Measurements from ENCODE around the gene DDX18. TPM values are rescaled to one million over a fixed set of nuclear protein-coding genes. Genes with fewer than 3 reads are reported as not detected.

The DDX18 gene
- total RNA-seq: 10 to 100 TPM; 63.6 to 70.4 TPM
- polyA plus RNA-seq (2013, experiment 1 of 2): 51.9 TPM
- polyA plus RNA-seq (2013, experiment 2 of 2): 54.8 TPM
- long read RNA-seq, experiment 1, transcript DDX18-201 (14 exons, 3,796 nt): major isoform, 9 of 30 reads
- long read RNA-seq, experiment 1, partial matches to known transcripts: 17 of 30 reads
- long read RNA-seq, experiment 1, other reads (novel, unspliced or antisense): 4 of 30 reads
- long read RNA-seq, experiment 2, transcript DDX18-201 (14 exons, 3,796 nt): major isoform, 119 of 147 reads
- long read RNA-seq, experiment 2, partial matches to known transcripts: 16 of 147 reads
- long read RNA-seq, experiment 2, other reads (novel, unspliced or antisense): 12 of 147 reads
- long read RNA-seq, experiment 3, transcript DDX18-201 (14 exons, 3,796 nt): major isoform, 71 of 99 reads
- long read RNA-seq, experiment 3, partial matches to known transcripts: 16 of 99 reads
- long read RNA-seq, experiment 3, other reads (novel, unspliced or antisense): 12 of 99 reads
- long read RNA-seq, experiment 4, transcript DDX18-201 (14 exons, 3,796 nt): major isoform, 43 of 66 reads
- long read RNA-seq, experiment 4, partial matches to known transcripts: 20 of 66 reads
- long read RNA-seq, experiment 4, other reads (novel, unspliced or antisense): 3 of 66 reads

DNA sequence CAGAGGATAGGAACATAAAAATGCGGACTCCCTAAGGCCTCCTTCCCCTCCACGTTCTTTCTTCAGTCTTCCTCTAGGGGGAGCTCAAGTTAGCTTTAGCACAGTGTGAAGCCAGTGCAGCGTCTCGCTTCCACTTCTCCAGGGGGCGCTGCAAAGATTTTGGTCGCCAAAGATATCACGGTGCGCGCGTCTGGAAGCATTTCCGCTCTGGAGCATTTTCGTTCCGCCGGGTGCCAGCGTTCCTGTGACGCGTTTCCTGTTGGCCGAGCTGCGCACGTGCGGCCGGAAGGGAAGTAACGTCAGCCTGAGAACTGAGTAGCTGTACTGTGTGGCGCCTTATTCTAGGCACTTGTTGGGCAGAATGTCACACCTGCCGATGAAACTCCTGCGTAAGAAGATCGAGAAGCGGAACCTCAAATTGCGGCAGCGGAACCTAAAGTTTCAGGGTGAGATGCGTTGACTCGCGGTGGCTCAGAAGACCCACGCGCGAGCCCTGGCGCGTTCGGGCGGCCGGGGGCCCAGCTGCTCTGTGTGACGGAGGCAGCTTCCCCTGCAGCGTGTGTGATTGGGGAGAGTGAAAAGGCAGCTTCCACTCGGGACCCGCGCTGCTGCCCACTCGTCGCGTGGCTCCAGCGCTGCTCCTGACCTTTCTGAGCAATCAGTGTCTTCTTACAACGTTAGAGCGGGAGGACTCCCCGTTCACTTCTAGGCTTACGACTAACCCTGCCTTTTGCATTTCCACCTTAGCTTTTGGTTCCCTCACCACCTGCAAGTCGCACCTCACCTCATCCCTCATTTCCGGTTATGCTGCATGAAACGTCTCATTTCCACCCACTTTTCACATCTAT lies at the start of gene DDX18:
DDX18 (plus strand) TSS at position 275 of the 848 bp plus-strand sequence; CDS start at position 362, 87 bp downstream.
- Mint-ChIP-seq H3K4me1 (peaks cover 19% of the 10 kb centered on the region), H3K27me3 (ENCODE audit: insufficient read depth) (no peaks in the 10 kb centered on the region), H3K4me3 (peak within 1 kb of the TSS; percentile 83), H3K36me3 (ENCODE audit: low read depth) (peaks cover 22% of the 10 kb centered on the region), H3K9me3 (peaks cover 5% of the 10 kb centered on the region), H3K27ac (peak within 1 kb of the TSS; percentile 93)
- Histone ChIP-seq H3K4me1 (ENCODE audit: control insufficient read depth, insufficient read depth, low read length) (peaks cover 3% of the 10 kb centered on the region), H3K27me3 (ENCODE audit: control insufficient read depth, insufficient read depth, low read length, poor library complexity, severe bottlenecking) (no peaks in the 10 kb centered on the region), H3K4me3 (ENCODE audit: low read length) (peak within 1 kb of the TSS; percentile 89), H3K36me3 (ENCODE audit: control insufficient read depth, insufficient read depth, low read length) (peaks cover 31% of the 10 kb centered on the region), H3K9ac (ENCODE audit: extremely low read depth, low read length, poor library complexity, severe bottlenecking) (peak within 1 kb of the TSS; percentile 82), H3K9me3 (ENCODE audit: control insufficient read depth, low read length) (no peaks in the 10 kb centered on the region), H3K27ac (ENCODE audit: low read depth, low read length) (peak within 1 kb of the TSS; percentile 3)
- DNase-seq: peak; percentile 99
- WGBS, 2 experiments (ENCODE audit: insufficient coverage in 1 of 2, insufficient read length in 1 of 2): 0 to 1% methylated on average over 11 to 57 of the region's 57 CpGs
- TF ChIP-seq, protein P1, sequence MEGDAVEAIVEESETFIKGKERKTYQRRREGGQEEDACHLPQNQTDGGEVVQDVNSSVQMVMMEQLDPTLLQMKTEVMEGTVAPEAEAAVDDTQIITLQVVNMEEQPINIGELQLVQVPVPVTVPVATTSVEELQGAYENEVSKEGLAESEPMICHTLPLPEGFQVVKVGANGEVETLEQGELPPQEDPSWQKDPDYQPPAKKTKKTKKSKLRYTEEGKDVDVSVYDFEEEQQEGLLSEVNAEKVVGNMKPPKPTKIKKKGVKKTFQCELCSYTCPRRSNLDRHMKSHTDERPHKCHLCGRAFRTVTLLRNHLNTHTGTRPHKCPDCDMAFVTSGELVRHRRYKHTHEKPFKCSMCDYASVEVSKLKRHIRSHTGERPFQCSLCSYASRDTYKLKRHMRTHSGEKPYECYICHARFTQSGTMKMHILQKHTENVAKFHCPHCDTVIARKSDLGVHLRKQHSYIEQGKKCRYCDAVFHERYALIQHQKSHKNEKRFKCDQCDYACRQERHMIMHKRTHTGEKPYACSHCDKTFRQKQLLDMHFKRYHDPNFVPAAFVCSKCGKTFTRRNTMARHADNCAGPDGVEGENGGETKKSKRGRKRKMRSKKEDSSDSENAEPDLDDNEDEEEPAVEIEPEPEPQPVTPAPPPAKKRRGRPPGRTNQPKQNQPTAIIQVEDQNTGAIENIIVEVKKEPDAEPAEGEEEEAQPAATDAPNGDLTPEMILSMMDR (conservative IDR thresholded peaks at IDR 0.05): peak; percentile 100

DNA sequence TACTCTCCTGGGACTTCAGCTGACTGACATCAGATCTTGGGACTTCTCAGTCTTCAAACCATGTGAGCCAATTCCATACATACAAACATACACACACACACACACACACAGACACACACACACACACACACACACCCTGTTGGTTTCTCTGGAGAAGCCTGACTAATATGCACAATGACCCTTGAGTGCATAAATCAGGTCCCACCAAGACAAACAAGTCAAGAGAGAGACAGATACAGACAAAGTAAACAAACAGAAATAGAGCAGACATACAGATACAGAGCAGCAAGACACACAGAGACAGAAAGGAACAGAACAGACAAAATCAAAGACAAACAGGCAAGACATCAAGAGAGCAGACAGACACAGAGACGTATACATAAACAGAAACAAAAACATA lies 43.8 kb upstream of the DDX18 start:
- WGBS, 2 experiments (ENCODE audit: insufficient coverage in 1 of 2, insufficient read length in 1 of 2): 88% methylated on average over 1 of the region's 1 CpG; no CpG with 5 or more reads in 1 of the 2 experiments
- H3K4me1 Mint-ChIP-seq: peaks cover 5% of the 10 kb centered on the region
- no peak overlapping the region for H3K4me3 Mint-ChIP-seq
- Histone ChIP-seq H3K36me3 (ENCODE audit: control insufficient read depth, insufficient read depth, low read length) (no peaks in the 10 kb centered on the region), H3K27ac (ENCODE audit: low read depth, low read length) (no peak overlapping the region), H3K9me3 (ENCODE audit: control insufficient read depth, low read length) (no peaks in the 10 kb centered on the region), H3K4me1 (ENCODE audit: control insufficient read depth, insufficient read depth, low read length) (peaks cover 6% of the 10 kb centered on the region), H3K9ac (ENCODE audit: extremely low read depth, low read length, poor library complexity, severe bottlenecking) (no peak overlapping the region), H3K27me3 (ENCODE audit: control insufficient read depth, insufficient read depth, low read length, poor library complexity, severe bottlenecking) (no peaks in the 10 kb centered on the region), H3K4me3 (ENCODE audit: low read length) (no peak overlapping the region)
- TF ChIP-seq, protein P1 (conservative IDR thresholded peaks at IDR 0.05): no peak
- peaks cover 2% of the 10 kb centered on the region for H3K27me3 Mint-ChIP-seq (ENCODE audit: insufficient read depth)
- peaks cover 1% of the 10 kb centered on the region for H3K9me3 Mint-ChIP-seq
- DNase-seq: no peak
- no peak overlapping the region for H3K27ac Mint-ChIP-seq
- no peaks in the 10 kb centered on the region for H3K36me3 Mint-ChIP-seq (ENCODE audit: low read depth)

DNA sequence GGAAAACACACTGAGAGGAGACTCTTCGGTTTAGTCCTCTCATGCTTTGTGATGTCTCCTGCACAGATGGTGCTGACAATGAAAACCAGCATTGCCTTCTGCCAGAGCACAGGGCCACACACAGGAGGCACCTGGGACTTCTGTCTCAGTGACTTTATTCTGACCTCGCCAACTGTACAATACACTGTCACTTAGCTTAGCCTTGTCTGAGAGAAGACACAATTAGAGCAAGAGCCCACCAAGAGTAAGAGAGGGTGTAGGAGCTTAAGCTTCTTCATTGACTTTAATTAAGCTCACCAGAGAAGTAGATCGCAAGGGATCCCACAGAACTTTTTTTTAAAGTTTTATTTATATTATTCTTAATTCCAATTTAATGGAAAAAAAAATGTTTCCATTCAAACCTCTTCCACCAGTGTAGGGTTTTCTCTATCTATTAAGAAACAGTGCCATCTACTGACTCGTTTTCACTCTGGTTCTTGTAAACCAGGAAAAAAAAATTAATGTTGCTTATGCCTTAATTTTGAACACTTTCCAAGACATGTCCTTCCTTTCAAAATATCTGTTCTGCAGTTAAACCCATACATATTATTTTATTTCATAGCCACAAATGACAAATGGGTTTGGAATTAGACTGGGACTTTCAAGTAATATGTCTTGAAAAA lies 42.4 kb upstream of the DDX18 start:
- TF ChIP-seq, protein P1 (conservative IDR thresholded peaks at IDR 0.05): peak; percentile 78
- peaks cover 1% of the 10 kb centered on the region for H3K9me3 Mint-ChIP-seq
- peaks cover 5% of the 10 kb centered on the region for H3K4me1 Mint-ChIP-seq
- no peaks in the 10 kb centered on the region for H3K27me3 ChIP-seq (ENCODE audit: control insufficient read depth, insufficient read depth, low read length, poor library complexity, severe bottlenecking)
- no peak overlapping the region for H3K4me3 Mint-ChIP-seq
- H3K27me3 Mint-ChIP-seq (ENCODE audit: insufficient read depth): peaks cover 2% of the 10 kb centered on the region
- H3K9ac ChIP-seq (ENCODE audit: extremely low read depth, low read length, poor library complexity, severe bottlenecking): no peak overlapping the region
- no peaks in the 10 kb centered on the region for H3K36me3 Mint-ChIP-seq (ENCODE audit: low read depth)
- no peak overlapping the region for H3K27ac Mint-ChIP-seq
- H3K36me3 ChIP-seq (ENCODE audit: control insufficient read depth, insufficient read depth, low read length): no peaks in the 10 kb centered on the region
- no peaks in the 10 kb centered on the region for H3K9me3 ChIP-seq (ENCODE audit: control insufficient read depth, low read length)
- peaks cover 6% of the 10 kb centered on the region for H3K4me1 ChIP-seq (ENCODE audit: control insufficient read depth, insufficient read depth, low read length)
- H3K4me3 ChIP-seq (ENCODE audit: low read length): no peak overlapping the region
- no peak overlapping the region for H3K27ac ChIP-seq (ENCODE audit: low read depth, low read length)
- 50 to 63% methylated on average over 2 to 3 of the region's 4 CpGs for WGBS, 2 experiments (ENCODE audit: insufficient coverage in 1 of 2, insufficient read length in 1 of 2)
- no peak for DNase-seq
